NCI-H526 treated with DMSO at 0.1 percent for 48 hours (cell line): Measurements from ENCODE around the gene SEC11C.

Source experiments
- DNase-seq: peaks from one replicate; lab custom pipeline; 2025; lab: John Stamatoyannopoulos, UW

The SEC11C gene

DNA sequence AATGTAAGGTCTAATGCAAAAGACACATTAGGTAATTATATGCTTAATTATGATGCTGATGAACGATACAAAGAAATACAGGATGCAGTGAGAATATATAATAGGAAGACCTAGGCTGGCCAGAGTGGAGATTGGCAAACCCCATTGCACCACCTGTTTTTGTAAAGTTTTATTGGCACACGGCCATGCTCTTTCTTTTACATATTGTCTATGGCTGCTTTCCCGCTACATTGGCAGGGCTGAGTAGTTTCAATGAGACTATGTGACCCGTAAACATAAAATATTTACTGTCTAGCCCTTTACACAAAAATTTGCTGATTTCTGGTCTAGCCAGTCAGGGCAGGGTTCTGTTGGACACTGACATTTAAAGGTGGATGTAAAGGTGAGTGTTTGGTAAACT lies 5.4 kb downstream of the SEC11C start:
- DNase-seq = no peak

GRCh38 chr18:59148192-59148591 lies 8.5 kb downstream of the SEC11C start:
- DNase-seq = peak; percentile 29

- DNase-seq = no peak
Observed at GRCh38 chr18:59149007-59149406, 9.3 kb downstream of the SEC11C start.

DNA sequence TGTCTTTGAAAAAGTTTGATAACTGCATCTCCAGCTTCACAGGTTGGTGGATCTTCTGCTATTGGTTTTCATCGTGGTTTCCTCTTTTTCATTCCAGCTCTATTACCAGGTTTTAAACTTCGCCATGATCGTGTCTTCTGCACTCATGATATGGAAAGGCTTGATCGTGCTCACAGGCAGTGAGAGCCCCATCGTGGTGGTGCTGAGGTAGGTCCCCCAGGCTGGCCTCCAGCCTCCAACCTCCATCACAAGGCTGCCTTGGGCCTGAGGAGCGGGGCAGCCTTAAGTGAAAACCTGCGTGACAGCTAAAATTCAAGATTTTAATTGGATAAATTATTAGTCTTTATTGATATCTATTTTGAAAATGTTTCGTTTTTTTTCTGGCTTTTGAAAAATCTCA lies 9.7 kb downstream of the SEC11C start:
- DNase-seq = no peak

- DNase-seq = no peak
Observed at GRCh38 chr18:59150236-59150635, 10.6 kb downstream of the SEC11C start.

GRCh38 chr18:59155153-59155552 lies 15.5 kb downstream of the SEC11C start:
- DNase-seq = no peak

DNA sequence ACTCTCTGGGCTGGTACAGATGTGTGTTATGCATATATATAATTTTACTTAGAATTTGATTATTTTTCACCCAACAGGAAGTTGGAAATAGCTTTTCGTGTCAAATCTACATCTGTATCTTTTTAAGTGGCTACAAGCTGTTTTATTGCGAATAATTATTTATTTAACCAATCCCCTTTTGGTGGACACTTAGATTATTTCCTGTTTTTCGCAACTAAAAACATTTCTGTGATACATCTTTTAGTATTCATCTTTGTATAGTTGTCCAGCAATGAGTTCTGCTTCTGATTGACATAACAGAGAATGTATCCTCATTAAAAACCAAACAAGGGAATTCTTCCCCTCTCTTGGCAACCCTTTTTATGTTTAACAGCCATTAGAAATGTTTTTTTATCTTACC lies 16.6 kb downstream of the SEC11C start:
- no peak for DNase-seq

DNA sequence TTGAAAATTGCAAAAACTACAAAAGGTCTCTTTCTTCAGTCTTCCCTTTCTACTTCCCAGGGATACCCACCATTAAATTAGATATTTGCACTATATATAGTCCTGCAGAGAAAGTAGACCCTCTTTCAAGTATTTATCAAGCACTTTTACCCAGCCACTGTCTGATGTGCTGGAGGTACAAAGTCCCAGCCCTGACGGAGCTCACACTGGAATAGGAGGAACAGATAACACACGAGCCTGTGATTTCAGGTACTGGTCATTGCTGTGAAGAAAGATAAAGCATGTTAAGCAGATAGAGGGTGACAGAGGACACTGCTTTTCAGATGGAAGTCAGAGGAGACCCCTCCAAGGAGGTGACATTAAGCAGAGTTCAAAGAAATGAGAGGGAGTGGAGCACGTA lies 19.6 kb downstream of the SEC11C start:
- DNase-seq = no peak

- no peak for DNase-seq
Observed at GRCh38 chr18:59159986-59160385, 20.3 kb downstream of the SEC11C start.

DNA sequence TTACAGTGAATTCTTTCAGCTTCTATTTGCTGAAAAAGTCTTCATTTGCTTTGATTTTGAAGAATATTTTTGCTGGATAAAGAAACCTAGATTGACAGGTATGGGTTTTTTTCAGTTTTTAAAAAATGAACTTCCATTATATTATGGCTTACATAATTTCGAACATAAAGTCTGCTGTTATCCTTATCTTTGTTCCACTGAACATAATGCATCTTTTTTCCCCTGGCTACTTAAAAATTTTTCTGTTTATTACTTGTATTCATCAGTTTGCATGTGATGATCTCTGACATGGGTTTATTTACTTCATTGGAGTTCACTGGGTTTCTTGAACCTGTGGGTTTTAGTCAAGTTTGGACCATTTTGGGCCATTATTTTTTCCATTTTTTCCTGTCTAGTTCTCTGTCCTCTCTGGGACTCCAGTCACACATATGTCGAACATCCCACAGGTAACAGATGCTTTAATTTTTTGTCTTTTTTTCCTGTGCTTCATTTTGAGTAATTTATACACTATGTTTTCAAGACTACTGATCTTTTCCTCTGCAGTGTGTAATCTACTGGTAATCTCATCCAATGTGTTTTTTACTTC lies 33.1 kb downstream of the SEC11C start:
- DNase-seq = no peak

- no peak for DNase-seq
Observed at GRCh38 chr18:59177485-59177884, 37.8 kb downstream of the SEC11C start.

DNA sequence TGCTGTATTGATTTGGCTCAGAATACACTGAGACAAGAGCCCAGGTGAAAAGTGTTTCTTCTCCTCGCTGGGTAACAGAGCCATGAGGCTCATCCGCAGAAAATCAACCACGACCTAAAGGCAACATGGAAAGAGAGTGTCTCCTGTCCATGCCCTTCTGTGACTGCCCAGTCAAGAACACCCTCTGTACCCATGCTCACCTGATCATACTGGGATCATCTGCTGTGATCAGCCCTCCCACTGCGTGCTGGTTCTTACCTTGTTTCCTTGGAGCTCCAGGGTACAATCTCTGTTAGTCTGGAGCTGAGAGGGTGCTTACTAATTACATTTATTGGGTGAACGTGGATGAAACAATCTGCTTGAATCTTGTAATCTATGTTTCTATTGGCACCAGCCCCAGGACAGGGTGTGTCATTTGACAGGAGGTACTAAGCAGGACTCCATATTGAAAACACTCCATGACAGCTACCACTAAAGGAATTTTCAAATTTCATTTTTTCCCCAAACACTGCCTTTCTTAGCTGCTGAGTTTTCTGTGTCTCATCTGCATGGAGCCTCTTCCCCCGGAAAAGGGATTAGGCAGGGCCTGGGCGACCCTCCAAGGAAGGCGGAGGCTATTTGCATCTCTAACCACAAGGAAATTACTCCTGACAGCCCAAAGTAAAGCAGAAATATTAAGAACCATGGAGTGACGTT lies 40.6 kb downstream of the SEC11C start:
- DNase-seq = no peak

GRCh38 chr18:59182673-59183072 lies 43.0 kb downstream of the SEC11C start:
- DNase-seq = no peak

DNA sequence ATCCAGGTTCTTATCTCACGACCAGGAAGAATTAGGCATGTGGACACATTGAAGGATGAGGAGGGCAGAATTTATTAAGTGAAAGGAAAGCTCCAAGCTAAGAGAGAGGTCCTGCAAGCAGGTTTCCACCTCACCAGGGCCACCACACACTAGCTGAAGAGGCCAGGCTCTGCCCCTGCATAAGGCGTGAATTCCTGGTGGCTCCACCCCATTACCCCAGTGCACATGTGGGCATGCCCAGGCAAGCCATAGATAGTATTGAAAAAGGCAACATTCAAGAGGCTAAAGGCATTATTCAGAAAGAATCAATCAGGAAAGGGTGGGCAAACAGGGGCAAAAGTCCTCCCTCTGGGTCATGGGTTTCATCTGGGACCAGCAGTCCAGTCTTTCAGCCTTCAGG lies 49.3 kb downstream of the SEC11C start:
- DNase-seq = no peak

GRCh38 chr18:59189746-59190145 lies 50.1 kb downstream of the SEC11C start:
- DNase-seq = no peak

DNA sequence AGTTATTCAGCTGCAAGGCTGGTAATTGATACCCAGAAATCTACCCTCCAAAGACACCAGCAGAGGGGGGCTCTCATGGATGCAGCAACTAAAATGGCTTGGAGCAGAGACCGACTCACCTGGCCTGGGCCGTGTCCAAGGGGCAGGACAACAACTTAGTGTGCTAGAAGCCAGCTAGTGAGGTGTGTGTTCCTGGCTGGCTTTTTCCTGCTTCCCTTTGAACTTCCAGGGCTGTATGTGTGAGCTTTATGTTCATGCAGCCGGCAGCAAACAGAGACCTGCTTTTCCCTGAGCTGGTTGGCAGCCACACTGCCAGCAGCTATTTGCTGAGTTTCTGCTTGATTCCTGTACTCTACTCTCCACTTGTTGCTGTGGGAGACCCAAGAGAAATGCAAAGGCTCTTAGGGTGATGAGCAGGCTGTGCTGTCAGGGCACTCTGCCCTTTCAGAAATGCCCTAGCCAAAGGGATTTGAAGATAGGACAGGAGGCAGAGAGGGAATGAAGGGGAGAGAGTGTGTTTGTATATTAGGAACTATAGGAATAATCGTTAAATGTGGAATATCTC lies 56.6 kb downstream of the SEC11C start:
- no peak for DNase-seq

GRCh38 chr18:59197636-59198035 lies 58.0 kb downstream of the SEC11C start:
- no peak for DNase-seq

DNA sequence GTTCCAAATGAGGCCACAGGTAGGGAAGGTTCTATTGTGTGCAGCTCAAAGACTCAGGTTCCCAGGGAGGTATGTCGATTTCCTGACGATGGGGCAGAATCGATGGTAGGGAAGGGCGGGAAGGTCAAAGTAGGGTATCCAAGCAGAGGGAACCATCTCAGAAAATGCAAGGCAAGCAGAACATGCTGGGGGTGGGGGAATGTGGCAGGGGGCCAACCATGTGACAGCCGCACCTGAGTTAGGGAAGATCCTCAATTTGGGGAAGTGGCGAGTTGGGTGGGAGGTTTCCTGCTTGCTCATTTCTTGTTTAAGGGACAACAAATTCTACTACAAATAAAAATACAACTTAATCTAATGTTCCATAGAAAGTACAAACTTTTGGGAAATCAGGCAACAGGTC lies 58.5 kb downstream of the SEC11C start:
- no peak for DNase-seq

- no peak for DNase-seq
Observed at GRCh38 chr18:59200787-59201186, 61.1 kb downstream of the SEC11C start.

GRCh38 chr18:59202258-59202820 lies 62.7 kb downstream of the SEC11C start:
- no peak for DNase-seq

DNA sequence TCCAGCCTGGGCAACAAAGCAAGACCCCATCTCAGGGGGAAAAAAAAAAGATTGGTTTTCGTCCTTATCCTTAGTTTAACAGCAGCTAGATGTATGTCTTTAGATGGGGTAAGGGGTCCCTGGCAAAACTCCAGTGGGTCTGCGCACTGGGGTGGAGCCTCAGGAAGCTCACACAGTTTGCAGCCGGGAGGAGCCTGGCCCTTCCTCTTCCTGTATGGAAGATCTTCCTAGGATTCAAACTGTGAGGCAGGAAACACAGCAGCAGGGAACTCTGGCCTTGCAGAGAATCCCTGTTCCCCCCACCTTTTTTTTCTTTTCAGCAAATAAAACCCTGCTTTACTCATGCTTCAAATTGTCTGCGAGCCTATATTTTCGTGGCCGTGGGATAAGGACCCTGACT lies 67.8 kb downstream of the SEC11C start:
- no peak for DNase-seq
